HG03025 (cell line): Measurements from ENCODE around the gene CHRNA10.

Experiments
- ATAC-seq: cut with Tn5 transposase; IDR thresholded peaks from one replicate; pipeline ENCODE4 v1.9.1; 2021; ENCODE audit warnings: mild to moderate bottlenecking, moderate library complexity; ENCODE audit not compliant: unreplicated experiment, low FRiP score

Gene CHRNA10, protein sequence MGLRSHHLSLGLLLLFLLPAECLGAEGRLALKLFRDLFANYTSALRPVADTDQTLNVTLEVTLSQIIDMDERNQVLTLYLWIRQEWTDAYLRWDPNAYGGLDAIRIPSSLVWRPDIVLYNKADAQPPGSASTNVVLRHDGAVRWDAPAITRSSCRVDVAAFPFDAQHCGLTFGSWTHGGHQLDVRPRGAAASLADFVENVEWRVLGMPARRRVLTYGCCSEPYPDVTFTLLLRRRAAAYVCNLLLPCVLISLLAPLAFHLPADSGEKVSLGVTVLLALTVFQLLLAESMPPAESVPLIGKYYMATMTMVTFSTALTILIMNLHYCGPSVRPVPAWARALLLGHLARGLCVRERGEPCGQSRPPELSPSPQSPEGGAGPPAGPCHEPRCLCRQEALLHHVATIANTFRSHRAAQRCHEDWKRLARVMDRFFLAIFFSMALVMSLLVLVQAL

DNA sequence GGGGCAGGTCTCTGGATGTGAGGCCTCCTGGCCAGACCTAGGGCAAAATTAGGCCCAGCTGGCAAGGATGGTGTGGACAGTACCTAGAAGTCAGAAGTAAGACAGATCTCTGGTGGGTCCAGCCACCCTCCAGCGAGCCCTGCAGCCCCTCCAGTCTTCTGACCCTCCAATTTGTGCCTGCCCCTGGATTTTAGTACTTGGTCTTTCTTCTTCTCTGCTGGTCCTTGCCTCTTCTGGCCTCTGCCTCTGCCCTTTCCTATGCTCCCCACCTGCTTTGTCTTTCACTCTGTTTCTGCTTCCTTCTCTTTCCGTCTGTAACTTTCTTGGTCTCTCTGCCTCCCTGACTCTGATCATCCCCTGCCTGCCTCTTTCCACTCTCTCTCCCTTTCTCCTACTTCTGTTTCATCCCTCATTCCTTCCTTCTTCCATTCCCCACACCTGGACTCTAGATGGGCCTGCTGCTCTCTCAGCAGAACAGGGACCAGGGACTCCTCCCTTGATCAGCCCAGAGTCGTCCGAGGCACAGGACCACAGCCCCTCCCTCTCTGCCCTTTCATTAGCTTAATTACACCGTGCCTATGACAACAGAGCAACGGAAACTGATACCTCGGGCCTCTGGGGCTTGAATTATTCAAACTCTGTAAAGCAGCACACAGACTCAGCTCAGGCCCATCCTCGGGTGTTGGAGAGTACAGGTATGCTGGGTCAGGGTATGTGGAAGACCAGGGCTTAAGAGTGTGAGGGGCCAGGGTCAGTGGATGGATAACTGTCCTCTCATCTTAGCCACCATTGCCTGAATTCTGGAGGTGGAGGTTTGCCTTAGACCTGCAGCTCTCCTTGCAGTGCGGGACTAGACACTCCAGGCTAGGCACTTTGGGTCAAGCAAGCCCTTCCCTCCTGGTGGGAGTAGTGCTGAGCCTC is at the start of gene CHRNA10:
Gene CHRNA10, minus strand, starts transcription at position 51 of the 921 bp plus-strand sequence. CDS start 72 bp downstream, outside the sequence.
- no peak for ATAC-seq

DNA sequence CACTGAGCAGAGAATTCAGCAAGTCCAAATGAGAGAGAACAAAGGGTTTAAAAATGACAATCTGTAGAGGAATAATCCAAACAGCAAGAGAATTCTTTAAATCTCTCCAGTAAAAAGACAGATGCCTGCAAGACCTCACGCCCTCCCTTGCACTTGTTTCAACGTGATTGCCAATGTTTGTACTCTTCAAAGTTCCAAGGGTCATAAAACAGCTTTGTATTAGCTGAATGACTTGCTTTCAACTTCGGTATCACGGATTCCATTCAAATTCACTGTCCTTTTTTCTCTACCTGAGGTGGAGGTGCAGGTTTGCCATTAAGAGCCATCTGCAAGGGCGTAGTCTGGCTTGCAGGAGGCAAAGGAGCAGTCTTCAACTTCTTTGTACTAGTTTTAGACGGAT is 41.1 kb upstream of the CHRNA10 start:
- ATAC-seq, result no peak

DNA sequence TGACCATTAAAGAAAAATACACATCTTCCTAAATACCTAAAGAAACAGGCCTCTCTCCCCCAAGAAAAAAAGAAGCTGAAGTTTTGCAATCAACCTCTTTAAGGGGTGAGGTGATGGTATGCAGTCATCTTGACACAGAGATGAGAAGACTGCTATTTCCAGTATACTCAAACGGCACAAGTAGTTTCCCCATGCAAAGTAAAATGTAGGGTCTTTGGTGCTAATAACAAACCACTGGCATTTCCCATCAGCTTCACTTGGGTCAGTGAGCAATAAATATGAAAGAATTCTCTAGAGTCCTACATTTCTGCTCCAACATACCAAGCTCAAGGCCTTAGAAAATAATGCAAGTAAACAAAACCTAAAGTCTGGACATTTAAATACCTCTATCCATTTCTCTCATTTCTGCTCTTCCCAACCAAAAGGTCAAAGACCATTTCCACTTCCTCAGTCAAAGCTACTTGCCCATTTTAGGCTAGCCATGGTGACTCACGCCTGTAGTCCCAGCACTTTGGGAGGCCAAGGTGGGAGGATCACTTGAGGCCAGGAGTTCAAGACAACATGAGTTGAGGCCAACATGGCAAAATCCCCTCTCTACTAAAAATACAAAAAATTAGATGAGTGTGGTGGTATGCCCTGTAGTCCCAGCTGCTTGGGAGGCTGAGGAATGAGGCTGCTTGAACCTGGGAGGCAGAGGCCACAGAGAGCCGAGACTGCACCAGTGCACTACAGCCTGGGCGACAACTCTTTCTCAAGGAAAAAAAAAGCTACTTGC is 39.5 kb upstream of the CHRNA10 start:
- no peak for ATAC-seq

DNA sequence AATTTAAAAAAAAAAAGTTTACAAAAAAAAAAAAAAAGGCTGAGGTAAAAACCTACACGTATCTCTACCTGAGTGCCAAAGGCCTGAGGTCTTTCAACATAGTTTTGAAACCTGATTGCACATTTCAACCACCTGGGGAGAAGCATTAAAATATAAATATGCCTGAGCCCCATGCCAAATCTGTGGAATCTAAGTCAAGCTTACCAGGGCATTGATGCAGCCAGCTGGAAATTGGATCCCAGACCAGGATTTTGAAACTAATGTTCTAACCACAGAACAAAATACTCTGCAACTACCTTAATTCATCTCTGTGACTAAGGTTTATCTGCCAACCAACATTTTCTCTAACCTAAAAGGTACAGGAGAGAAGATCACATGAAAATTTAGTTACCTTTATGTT is 38.8 kb upstream of the CHRNA10 start:
- ATAC-seq, result no peak

GRCh38 chr11:3707176-3707575 is 36.0 kb upstream of the CHRNA10 start:
- no peak for ATAC-seq

- ATAC-seq, result no peak
Measured at GRCh38 chr11:3703383-3703782, 32.2 kb upstream of the CHRNA10 start.

DNA sequence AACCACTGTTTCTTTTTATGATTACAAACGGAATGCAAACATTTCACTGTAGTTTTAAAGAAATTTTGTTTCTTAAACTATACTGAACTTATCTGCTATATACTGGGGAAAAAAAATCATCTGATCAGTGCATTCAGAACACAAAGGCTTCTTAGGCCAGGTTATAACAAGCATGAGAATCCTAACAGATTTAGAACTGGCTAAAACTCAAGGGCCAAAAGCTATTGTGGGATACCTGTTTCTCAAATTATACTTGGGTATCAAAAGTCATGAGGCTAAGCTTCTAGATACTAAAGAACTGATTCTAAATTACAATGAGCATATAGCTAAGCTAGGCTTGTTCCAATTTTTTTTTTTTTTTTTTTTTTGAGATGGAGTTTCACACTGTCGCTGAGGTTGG is 29.7 kb upstream of the CHRNA10 start:
- no peak for ATAC-seq

DNA sequence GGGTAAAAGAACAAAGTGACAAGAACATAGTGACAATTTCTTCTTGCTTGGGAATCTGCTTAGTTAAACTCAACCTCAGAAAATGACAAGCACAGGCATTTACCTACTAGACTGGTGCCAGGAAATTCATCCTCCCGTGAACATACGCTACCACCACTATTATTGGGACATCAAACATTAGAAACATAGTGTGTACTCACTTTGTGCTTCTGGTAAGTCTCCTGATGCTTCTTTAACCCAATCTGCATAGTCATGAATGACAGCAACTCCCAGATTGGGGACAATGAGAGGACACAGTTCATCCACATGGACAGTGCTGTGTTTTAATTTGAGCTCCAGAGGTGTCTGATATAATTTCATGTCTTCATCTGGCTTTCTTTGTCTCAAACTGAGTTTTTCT is 29.2 kb upstream of the CHRNA10 start:
- no peak for ATAC-seq

DNA sequence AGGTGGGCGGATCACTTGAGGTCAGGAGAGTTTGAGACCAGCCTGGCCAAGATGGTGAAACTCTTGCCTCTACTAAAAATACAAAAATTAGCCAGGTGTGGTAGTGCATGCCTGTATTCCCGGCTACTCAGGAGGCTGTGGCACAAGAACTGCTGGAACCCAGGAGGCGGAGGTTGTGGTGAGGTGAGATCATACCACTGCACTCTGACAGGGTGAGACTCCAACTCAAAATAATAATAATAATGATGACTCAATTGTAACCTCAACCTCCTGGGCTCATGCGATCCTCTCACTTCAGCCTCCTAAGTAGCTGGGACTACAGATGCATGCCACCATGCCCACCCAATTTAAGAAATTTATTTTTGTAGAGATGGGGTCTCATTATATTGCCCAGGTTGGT is 15.6 kb upstream of the CHRNA10 start:
- no peak for ATAC-seq

- ATAC-seq, result no peak
Measured at GRCh38 chr11:3685923-3686322, 14.7 kb upstream of the CHRNA10 start.

GRCh38 chr11:3684819-3685172 is 13.6 kb upstream of the CHRNA10 start:
- ATAC-seq, result no peak

DNA sequence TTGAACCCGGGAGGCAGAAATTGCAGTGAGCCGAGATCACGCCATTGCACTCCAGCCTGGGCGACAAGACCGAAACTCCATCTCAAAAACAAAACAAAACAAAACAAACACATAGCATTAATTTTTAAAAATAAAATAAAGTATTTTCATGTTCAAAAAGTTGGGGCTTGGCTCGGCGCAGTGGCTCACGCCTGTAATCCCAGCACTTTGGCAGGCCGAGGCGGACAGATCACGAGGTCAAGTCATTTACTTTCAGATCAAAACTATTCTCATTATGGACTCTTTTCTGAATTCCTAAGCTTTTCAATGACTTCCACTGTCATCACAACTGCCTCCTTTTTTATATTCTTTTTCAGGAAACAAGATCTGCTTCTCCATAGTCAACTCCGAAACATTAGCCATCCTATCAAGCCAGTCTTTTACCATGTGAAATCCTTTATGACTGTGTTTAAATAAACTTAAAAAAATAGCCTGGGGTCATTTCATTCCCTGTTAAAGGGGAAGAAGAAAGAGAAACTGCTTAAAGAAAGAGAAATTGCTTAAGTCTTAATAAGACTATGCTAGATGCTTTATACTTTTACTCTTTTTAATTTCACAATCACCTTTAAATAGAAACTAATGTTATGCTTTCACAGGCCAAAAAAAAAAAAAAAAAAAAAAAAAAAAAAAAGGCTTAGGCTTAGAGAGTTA is 13.1 kb upstream of the CHRNA10 start:
- ATAC-seq, result no peak

GRCh38 chr11:3683039-3683438 is 11.9 kb upstream of the CHRNA10 start:
- no peak for ATAC-seq

- no peak for ATAC-seq
Measured at GRCh38 chr11:3679077-3679476, 7.9 kb upstream of the CHRNA10 start.

GRCh38 chr11:3675971-3676370 is 4.8 kb upstream of the CHRNA10 start:
- ATAC-seq, result no peak

DNA sequence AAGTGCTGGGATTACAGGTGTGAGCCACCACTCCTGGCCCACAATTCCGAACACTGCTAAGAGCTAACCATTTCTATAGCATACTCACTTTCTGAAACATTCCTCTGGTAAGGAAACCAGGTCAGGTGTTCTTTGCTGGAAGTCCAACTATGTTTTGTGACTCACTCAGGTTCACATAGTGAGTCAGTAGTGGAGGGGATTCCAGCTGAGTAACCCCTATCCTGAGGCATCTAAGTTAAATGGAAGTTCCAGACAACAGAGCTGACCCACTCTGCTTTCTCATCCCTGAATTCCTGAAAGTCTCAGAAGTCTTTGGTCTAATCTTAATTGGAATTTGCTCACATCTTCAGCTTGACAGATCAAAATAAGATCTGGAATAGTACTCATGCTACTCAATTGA is 3.0 kb upstream of the CHRNA10 start:
- ATAC-seq, result no peak

- ATAC-seq, result no peak
Measured at GRCh38 chr11:3669742-3670183, 1.4 kb downstream of the CHRNA10 start.

DNA sequence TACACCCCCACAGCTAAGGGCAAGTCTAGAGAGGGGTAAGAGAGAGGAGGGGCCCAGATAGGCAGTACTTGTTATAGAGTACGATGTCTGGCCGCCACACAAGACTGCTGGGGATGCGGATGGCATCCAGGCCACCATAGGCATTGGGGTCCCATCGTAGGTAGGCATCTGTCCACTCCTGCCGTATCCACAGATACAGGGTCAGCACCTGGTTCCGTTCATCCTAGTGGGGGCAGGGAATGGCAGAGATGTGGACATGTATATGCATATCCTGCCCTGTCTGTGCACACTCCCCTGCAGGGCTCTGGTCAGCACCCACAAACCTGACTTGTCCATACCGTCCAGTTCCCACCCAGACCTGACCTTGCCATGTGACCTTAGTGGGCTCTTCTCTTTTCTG is 2.1 kb downstream of the CHRNA10 start:
- ATAC-seq, result no peak

GRCh38 chr11:3667149-3668035 is 3.8 kb downstream of the CHRNA10 start:
- ATAC-seq, result no peak
